ENCODE results near the gene PHLDB3. TPM values are rescaled to one million over a fixed set of nuclear protein-coding genes. Genes with fewer than 3 reads are reported as not detected.

The PHLDB3 gene
- total RNA-seq, 1 donor from 2014 or later = 5.7 TPM

- intact Hi-C loops (cut with DNase I) = no loop called here
- ATAC-seq (no peak), DNase-seq (ENCODE audit: missing footprints) (no peak)
Observed at GRCh38 chr19:43479226-43479625, 25.3 kb downstream of the PHLDB3 start.

- DNase-seq (ENCODE audit: missing footprints) (no peak), ATAC-seq (no peak)
- intact Hi-C loops (cut with DNase I) = no loop called here
Observed at GRCh38 chr19:43478323-43478722, 26.2 kb downstream of the PHLDB3 start.

GRCh38 chr19:43476606-43477005 is 27.9 kb downstream of the PHLDB3 start:
- intact Hi-C loops (cut with DNase I) = no loop called here
- no peak for DNase-seq (ENCODE audit: missing footprints)
- no peak for ATAC-seq

- peak; percentile 95 for DNase-seq (ENCODE audit: missing footprints)
- ATAC-seq = peak; percentile 96
- intact Hi-C loops (cut with DNase I) = loop anchor here (2.0 kb wide), 1 partner anchor 22 kb away; no protein-coding TSS in a partner anchor
Observed at GRCh38 chr19:43474986-43475705, 29.4 kb downstream of the PHLDB3 start.

- peak; percentile 1 for ATAC-seq
- DNase-seq (ENCODE audit: missing footprints) = no peak
- intact Hi-C loops (cut with DNase I) = loop anchor here (2.0 kb wide), 1 partner anchor 22 kb away; no protein-coding TSS in a partner anchor
Observed at GRCh38 chr19:43474487-43474886, 30.1 kb downstream of the PHLDB3 start.

- no peak for ATAC-seq
- intact Hi-C loops (cut with DNase I) = no loop called here
Observed at GRCh38 chr19:43471091-43471490, 33.5 kb downstream of the PHLDB3 start.

GRCh38 chr19:43470288-43470687 is 34.3 kb downstream of the PHLDB3 start:
- DNase-seq (ENCODE audit: missing footprints) (no peak), ATAC-seq (no peak)
- intact Hi-C loops (cut with DNase I) = no loop called here

More at GRCh38 chr19:43471091-43471490, 33.5 kb downstream of the PHLDB3 start:
- no peak for DNase-seq (ENCODE audit: missing footprints)

GRCh38 chr19:43469160-43469480 is 35.4 kb downstream of the PHLDB3 start:
- intact Hi-C loops (cut with DNase I) = loop anchor here (10.0 kb wide), 1 partner anchor 126 kb away; the partner anchor contains the start of genes IRGQ and ZNF576
- ATAC-seq = no peak
- DNase-seq (ENCODE audit: missing footprints) = no peak

GRCh38 chr19:43468354-43469159 is 36.0 kb downstream of the PHLDB3 start:
- intact Hi-C loops (cut with DNase I) = loop anchor here (10.0 kb wide), 1 partner anchor 126 kb away; the partner anchor contains the start of genes IRGQ and ZNF576
- DNase-seq (ENCODE audit: missing footprints) (no peak), ATAC-seq (no peak)

- ATAC-seq (no peak), DNase-seq (ENCODE audit: missing footprints) (no peak)
- intact Hi-C loops (cut with DNase I) = loop anchor here (10.0 kb wide), 1 partner anchor 127 kb away; the partner anchor contains the start of genes IRGQ and ZNF576
Observed at GRCh38 chr19:43467730-43468129, 36.8 kb downstream of the PHLDB3 start.

GRCh38 chr19:43467276-43467675 is 37.3 kb downstream of the PHLDB3 start:
- no peak for ATAC-seq
- intact Hi-C loops (cut with DNase I) = loop anchor here (10.0 kb wide), 1 partner anchor 128 kb away; the partner anchor contains the start of genes IRGQ and ZNF576

GRCh38 chr19:43466793-43467192 is 37.8 kb downstream of the PHLDB3 start:
- DNase-seq (ENCODE audit: missing footprints) = no peak
- intact Hi-C loops (cut with DNase I) = loop anchor here (10.0 kb wide), 1 partner anchor 128 kb away; the partner anchor contains the start of genes IRGQ and ZNF576
- ATAC-seq = no peak

More at GRCh38 chr19:43467276-43467675, 37.3 kb downstream of the PHLDB3 start:
- DNase-seq (ENCODE audit: missing footprints) = no peak

- ATAC-seq (no peak), DNase-seq (ENCODE audit: missing footprints) (peak; percentile 53)
- intact Hi-C loops (cut with DNase I) = loop anchor here (10.0 kb wide), 1 partner anchor 129 kb away; the partner anchor contains the start of genes IRGQ and ZNF576
Observed at GRCh38 chr19:43465468-43466120, 39.0 kb downstream of the PHLDB3 start, which contains the start of gene LYPD3. Gene LYPD3 (minus strand): TSS chr19:43465608. CDS start chr19:43465571, 37 bp downstream.

- intact Hi-C loops (cut with DNase I) = loop anchor here (5.0 to 10.0 kb wide), 2 partner anchors 63 to 131 kb away; partner anchors contain the start of genes ETHE1, IRGQ and ZNF576
- peak; percentile 90 for DNase-seq (ENCODE audit: missing footprints)
- ATAC-seq = peak; percentile 74
Observed at GRCh38 chr19:43464134-43464775, 40.3 kb downstream of the PHLDB3 start.

- peak; percentile 95 for ATAC-seq
- intact Hi-C loops (cut with DNase I) = loop anchor here (2.0 to 10.0 kb wide), 3 partner anchors 41 to 131 kb away; partner anchors contain the start of genes ETHE1, IRGQ, PHLDB3 and ZNF576
- peak; percentile 99 for DNase-seq (ENCODE audit: missing footprints)
Observed at GRCh38 chr19:43463381-43464133, 41.0 kb downstream of the PHLDB3 start.

GRCh38 chr19:43462785-43463380 is 41.7 kb downstream of the PHLDB3 start:
- no peak for DNase-seq (ENCODE audit: missing footprints)
- intact Hi-C loops (cut with DNase I) = loop anchor here (2.0 to 10.0 kb wide), 3 partner anchors 42 to 132 kb away; partner anchors contain the start of genes ETHE1, IRGQ, PHLDB3 and ZNF576
- no peak for ATAC-seq

- intact Hi-C loops (cut with DNase I) = loop anchor here (2.0 to 10.0 kb wide), 3 partner anchors 42 to 132 kb away; partner anchors contain the start of genes ETHE1, IRGQ, PHLDB3 and ZNF576
- no peak for ATAC-seq
- no peak for DNase-seq (ENCODE audit: missing footprints)
Observed at GRCh38 chr19:43462383-43462782, 42.2 kb downstream of the PHLDB3 start.
